Skeletal muscle cell (primary cell): ENCODE data around the gene IQSEC3.
A peak's percentile ranks its signal among the peaks of the same experiment; 100 is the strongest.
"Not testable (repeated sequence)": the region's sequence is repeated elsewhere in the genome, so short reads cannot be mapped to it uniquely, and the experiment has no call there.

Experiments used
- DNase-seq: peaks from one replicate; pipeline ENCODE4 v3.0.0-alpha.2; 2010; ENCODE audit warnings: low read depth
- H3K4me3 ChIP-seq: 2 replicates; pipeline ENCODE4 v1.5.1; 2011; ENCODE audit warnings: low read depth, mild to moderate bottlenecking, control low read depth, low read length, moderate library complexity

Gene IQSEC3

GRCh38 chr12:204261-204678 lies 137.7 kb downstream of the IQSEC3 start:
- no peak for DNase-seq
- peak overlapping the region; percentile 38 for H3K4me3 ChIP-seq

DNA sequence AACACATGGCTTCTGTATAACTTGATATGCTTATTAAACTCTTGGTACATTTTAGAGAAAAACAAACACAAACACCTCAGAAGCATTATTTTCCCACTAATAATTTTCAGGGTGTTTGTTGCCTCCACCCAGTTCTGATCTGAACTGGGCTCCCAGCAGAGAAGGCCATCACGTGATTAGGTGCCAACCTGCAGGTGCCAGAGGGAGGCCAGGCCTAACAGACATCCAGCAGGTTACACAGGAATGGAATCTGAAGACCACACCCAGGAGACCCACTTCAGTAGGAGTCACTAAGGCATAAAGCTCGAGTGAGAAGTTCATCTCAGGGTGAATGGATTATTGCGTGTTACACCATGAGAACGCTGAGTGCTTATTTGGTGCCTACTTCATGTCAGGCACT lies 138.5 kb downstream of the IQSEC3 start:
- DNase-seq, result no peak
- H3K4me3 ChIP-seq, result no peak overlapping the region

- no peak for DNase-seq
- H3K4me3 ChIP-seq, result no peak overlapping the region
Measured at GRCh38 chr12:206746-207440, 140.3 kb downstream of the IQSEC3 start.

GRCh38 chr12:207804-208203 lies 141.2 kb downstream of the IQSEC3 start:
- DNase-seq, result no peak
- no peak overlapping the region for H3K4me3 ChIP-seq

DNA sequence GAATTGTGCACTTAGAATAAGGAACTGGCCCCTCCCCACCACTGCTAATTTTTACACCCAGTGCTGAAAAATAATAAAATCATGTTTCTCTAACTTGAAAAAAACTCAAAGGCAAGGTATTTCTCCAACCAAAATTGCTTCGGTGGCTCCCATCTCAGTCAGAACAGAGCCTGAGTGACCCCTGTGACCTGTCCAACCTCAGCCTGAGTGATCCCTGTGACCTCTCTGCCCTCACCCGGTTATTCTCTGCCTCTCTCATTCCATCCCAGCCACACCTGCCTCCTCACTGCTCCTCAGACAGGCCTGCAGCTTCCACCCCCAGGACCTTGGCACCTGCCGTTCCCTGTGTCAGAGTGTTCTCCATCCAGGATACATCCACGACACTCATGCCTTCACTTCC lies 142.2 kb downstream of the IQSEC3 start:
- no peak overlapping the region for H3K4me3 ChIP-seq
- DNase-seq, result no peak

- no peak overlapping the region for H3K4me3 ChIP-seq
- no peak for DNase-seq
Measured at GRCh38 chr12:209246-209645, 142.7 kb downstream of the IQSEC3 start.

DNA sequence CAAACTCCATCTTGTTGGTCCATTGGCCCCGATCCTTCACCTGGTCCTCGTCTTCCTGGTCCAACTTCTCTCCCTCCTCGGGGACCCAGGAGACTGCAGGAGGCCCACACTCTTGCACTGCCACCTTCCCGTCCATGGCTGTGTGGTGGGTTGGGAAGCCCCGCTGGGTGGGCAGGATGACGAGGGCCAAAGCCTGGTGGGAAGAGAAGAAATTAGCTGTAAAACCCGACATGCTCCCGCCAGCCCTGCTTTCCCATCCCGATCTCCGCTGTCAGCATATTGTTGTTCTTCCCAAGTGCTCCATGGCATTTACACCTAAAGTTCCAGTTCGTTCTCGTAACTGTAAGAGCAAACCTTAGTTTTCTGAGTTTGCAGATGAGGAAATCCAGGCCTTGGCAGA lies 143.3 kb downstream of the IQSEC3 start:
- no peak for DNase-seq
- no peak overlapping the region for H3K4me3 ChIP-seq

DNA sequence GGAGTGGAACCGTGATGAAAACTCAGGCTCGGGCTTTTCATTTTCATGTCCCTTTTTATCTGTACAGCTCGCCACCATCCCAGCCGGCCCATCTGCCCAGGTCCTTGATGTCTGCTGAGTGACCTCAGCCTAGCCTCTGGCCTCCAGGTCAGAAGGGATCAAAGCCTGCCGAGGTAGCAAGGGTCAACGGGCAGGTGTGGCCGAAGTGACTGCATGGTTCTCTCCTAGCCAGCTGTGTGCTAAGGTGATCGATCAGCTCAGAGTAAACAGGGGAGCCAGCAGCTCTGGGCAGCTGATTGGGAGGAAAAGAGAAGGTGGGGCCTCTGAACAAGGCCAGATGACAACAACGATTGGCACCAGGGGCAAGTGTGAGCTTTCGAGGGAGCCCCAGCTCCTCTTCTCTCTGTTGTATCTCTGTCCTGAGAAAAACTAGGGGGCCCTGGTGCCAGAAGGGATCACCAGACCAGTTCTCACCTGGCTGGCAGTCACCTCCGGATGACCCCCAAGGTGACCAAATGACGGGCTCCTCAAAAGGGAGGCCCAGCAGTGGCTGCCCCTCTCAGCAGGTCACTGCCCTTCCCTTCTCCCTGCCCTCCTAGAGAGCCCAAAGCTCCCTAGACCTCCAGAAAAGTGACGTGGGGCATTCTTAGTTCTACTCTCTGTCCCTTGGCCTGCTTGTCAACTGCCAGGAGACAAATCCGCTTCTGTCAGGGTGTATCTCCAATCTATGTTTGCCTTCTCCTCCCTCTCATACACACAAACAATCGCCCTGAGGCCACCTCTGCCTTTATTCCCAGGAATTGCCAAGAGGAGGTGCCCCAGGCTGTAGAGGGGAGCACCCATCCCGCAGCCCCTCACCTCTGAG lies 143.9 kb downstream of the IQSEC3 start:
- no peak overlapping the region for H3K4me3 ChIP-seq
- DNase-seq, result no peak

DNA sequence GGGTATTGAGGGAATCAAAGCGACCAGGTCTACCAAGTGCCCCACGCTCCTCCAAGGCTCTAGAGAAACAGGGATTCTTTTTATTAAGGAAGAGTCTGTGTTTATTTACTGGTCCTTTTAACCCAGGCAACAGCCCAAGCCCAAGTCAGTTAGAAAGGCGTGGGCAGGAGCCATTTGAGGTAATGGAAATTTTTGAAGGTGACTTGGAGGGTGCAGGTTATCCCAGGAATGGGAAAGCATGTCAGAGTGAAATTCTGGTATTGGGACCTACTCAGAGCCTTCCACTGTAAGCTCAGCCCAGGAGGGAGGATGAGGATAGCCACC lies 144.5 kb downstream of the IQSEC3 start:
- DNase-seq, result no peak
- H3K4me3 ChIP-seq, result no peak overlapping the region

- no peak for DNase-seq
Measured at GRCh38 chr12:211639-212414, 145.3 kb downstream of the IQSEC3 start.

GRCh38 chr12:212415-212714 lies 145.8 kb downstream of the IQSEC3 start:
- DNase-seq, result no peak
- H3K4me3 ChIP-seq, result no peak overlapping the region

More at GRCh38 chr12:211639-212414, 145.3 kb downstream of the IQSEC3 start:
- H3K4me3 ChIP-seq, result no peak overlapping the region

- no peak overlapping the region for H3K4me3 ChIP-seq
- no peak for DNase-seq
Measured at GRCh38 chr12:212715-213526, 146.4 kb downstream of the IQSEC3 start.

GRCh38 chr12:213527-213932 lies 147.0 kb downstream of the IQSEC3 start:
- no peak for DNase-seq
- no peak overlapping the region for H3K4me3 ChIP-seq

- no peak within 1 kb of the TSS for H3K4me3 ChIP-seq
- no peak for DNase-seq
Measured at GRCh38 chr12:214003-214741, 147.6 kb downstream of the IQSEC3 start, which contains the start of gene SLC6A12. Gene SLC6A12 (minus strand): TSS chr12:214157. CDS start chr12:209986, 4,171 bp downstream.

DNA sequence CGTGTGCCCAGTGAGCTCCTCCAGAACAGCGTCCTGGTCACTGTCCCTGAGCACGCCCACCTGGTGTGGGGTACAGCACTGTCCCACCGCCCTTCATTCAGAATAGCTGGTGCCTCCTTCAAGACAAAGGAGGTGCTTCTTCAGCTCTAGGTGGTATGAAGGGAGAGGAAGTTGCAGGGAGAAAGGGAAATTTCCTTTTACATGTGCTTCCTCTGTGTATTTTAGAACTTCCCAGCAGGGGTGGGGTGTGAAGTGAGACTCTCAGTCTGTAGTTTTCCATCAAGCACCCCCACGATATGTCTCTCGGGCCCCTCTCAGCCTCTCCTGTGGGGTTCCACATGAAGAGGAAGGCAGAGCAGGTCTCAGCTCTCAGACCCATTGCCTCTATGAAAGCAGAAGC lies 148.5 kb downstream of the IQSEC3 start:
- H3K4me3 ChIP-seq, result no peak overlapping the region
- DNase-seq, result no peak

- not testable (repeated sequence) for DNase-seq, H3K4me3 ChIP-seq
Measured at GRCh38 chr12:217029-217428, 150.5 kb downstream of the IQSEC3 start.

DNA sequence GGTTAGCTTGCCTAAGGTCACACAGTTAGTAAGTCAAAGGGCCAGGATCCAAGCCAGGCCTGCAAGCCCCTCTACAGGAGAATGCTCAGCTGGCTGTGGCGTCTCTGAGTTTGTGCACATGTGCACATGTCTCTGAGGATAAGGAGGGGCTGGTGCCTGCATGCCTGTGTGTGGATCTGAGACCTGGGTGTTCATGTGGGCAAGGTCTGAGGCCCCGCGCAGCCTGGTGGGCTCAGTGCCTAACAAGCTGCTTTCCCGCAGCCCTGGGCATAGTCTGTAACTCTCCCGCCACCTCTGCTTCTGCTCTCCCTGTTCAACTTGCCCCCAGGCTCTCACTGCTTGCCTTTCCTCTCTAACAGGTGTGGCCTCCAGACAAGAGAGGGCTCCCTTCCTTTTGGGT lies 151.7 kb downstream of the IQSEC3 start:
- no peak for DNase-seq
- no peak overlapping the region for H3K4me3 ChIP-seq

- H3K4me3 ChIP-seq, result no peak overlapping the region
- DNase-seq, result no peak
Measured at GRCh38 chr12:218728-219590, 152.4 kb downstream of the IQSEC3 start.
